Measurements from ENCODE around the gene REXO2.

DNA sequence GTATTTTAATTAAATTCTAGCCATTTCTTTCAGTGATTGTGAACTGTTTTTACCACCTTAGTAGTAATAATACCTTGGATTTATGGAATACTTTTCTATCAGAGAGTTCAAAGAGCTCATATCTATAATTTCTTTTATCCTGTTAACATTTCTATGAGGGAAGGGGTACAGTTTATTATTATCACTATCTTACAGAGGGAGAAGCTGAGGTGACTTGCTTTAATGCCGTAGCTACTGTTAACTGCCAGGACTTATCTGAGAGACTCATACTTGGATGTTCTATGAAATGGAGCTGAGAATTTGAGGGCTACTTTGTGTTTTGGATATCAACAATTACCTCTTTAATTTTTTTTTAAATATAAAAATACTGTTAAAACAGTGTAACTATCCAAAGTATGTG lies 3.3 kb downstream of the REXO2 start:
- TF ChIP-seq YY1 (IDR thresholded peaks at IDR 0.05; ENCODE audit: insufficient read depth, insufficient read length) (no peak), ZNF274 (IDR thresholded peaks at IDR 0.05; ENCODE audit: low read depth, low read length) (no peak), SUZ12 (IDR thresholded peaks at IDR 0.05; ENCODE audit: extremely low read depth, insufficient read depth, insufficient read length) (no peak)
